ENCODE measurements around the gene RHOXF1. TPM values are rescaled to one million over a fixed set of nuclear protein-coding genes. Genes with fewer than 3 reads are reported as not detected.

The RHOXF1 gene
- total and polyA plus RNA-seq, 2 donors from 2014 or later: 0.79 to 0.97 TPM

Other genes with a start within 250 kb of the RHOXF1 start
- 13.3 TPM for gene RNF113A, start 244.2 kb downstream of the RHOXF1 start, total RNA-seq
- gene RNF113A, start 244.2 kb downstream of the RHOXF1 start, polyA plus RNA-seq (ENCODE audit: insufficient read depth, low read depth, low replicate concordance): 18.7 TPM
- gene NDUFA1, start 244.1 kb downstream of the RHOXF1 start, total RNA-seq: 114 TPM
- gene NDUFA1, start 244.1 kb downstream of the RHOXF1 start, polyA plus RNA-seq (ENCODE audit: insufficient read depth, low read depth, low replicate concordance): 512 TPM
- not detected for gene AKAP14, start 220.0 kb downstream of the RHOXF1 start, total RNA-seq
- not detected for gene AKAP14, start 220.0 kb downstream of the RHOXF1 start, polyA plus RNA-seq (ENCODE audit: insufficient read depth, low read depth, low replicate concordance)
- 7.7 TPM for gene NKAP, start 172.2 kb downstream of the RHOXF1 start, total RNA-seq
- 9.9 TPM for gene NKAP, start 172.2 kb downstream of the RHOXF1 start, polyA plus RNA-seq (ENCODE audit: insufficient read depth, low read depth, low replicate concordance)
- not detected for gene RHOXF2B, start 38.2 kb downstream of the RHOXF1 start, total RNA-seq
- gene RHOXF2B, start 38.2 kb downstream of the RHOXF1 start, polyA plus RNA-seq (ENCODE audit: insufficient read depth, low read depth, low replicate concordance): not detected
- not detected for gene RHOXF2, start 42.7 kb upstream of the RHOXF1 start, total RNA-seq
- not detected for gene RHOXF2, start 42.7 kb upstream of the RHOXF1 start, polyA plus RNA-seq (ENCODE audit: insufficient read depth, low read depth, low replicate concordance)
- gene ZBTB33, start 134.9 kb upstream of the RHOXF1 start, total RNA-seq: 13.0 TPM
- 4.4 TPM for gene ZBTB33, start 134.9 kb upstream of the RHOXF1 start, polyA plus RNA-seq (ENCODE audit: insufficient read depth, low read depth, low replicate concordance)
- gene TMEM255A, start 195.5 kb upstream of the RHOXF1 start, total RNA-seq: 1.2 TPM
- 2.8 TPM for gene TMEM255A, start 195.5 kb upstream of the RHOXF1 start, polyA plus RNA-seq (ENCODE audit: insufficient read depth, low read depth, low replicate concordance)
- gene ATP1B4, start 246.2 kb upstream of the RHOXF1 start, total RNA-seq: not detected
- not detected for gene ATP1B4, start 246.2 kb upstream of the RHOXF1 start, polyA plus RNA-seq (ENCODE audit: insufficient read depth, low read depth, low replicate concordance)